HL-60 (cell line): ENCODE measurements around the gene SHROOM3.

Experiments used
- DNase-seq, 2 experiments: peaks; one replicate each; pipeline ENCODE4 v3.0.0-alpha.2; 2010 to 2020; ENCODE audit warnings: low read depth in 1 of 2, low spot score in 1 of 2
- H3K27ac ChIP-seq: fragments of 250-450 bp; sonication (Bioruptor Pico); replicated peaks from 2 replicates; pipeline ENCODE4 v1.5.1; 2020; ENCODE audit warnings: mild to moderate bottlenecking, moderate library complexity
- H3K27me3 ChIP-seq: fragments of 250-450 bp; sonication (Bioruptor Pico); 2 replicates; pipeline ENCODE4 v1.5.1; 2021; ENCODE audit warnings: mild to moderate bottlenecking, moderate library complexity; ENCODE audit not compliant: insufficient read depth, poor library complexity, severe bottlenecking
- H3K4me3 ChIP-seq: replicated peaks from 2 replicates; pipeline ENCODE4 v1.5.1; 2011; ENCODE audit warnings: mild to moderate bottlenecking, control low read depth, low read length; ENCODE audit not compliant: insufficient read depth
- GABPA ChIP-seq: IDR thresholded peaks from 2 replicates; pipeline ENCODE4 v1.6.1; 2012; ENCODE audit warnings: low read depth
- POLR2AphosphoS5 ChIP-seq: IDR thresholded peaks from 2 replicates; pipeline ENCODE4 v1.6.1; 2012; ENCODE audit warnings: low read depth
- SPI1 ChIP-seq: IDR thresholded peaks from 2 replicates; pipeline ENCODE4 v1.6.1; 2012; ENCODE audit warnings: low read depth, mild to moderate bottlenecking, borderline replicate concordance
- TF ChIP-seq, protein P1 (sequence below): IDR thresholded peaks from 2 replicates; pipeline ENCODE4 v1.6.1; 2012; ENCODE audit warnings: low read depth; ENCODE audit not compliant: insufficient replicate concordance
- TF ChIP-seq, protein P2 (sequence below): IDR thresholded peaks from one replicate; pipeline ENCODE4 v1.5.1; 2011; ENCODE audit warnings: low read length, control low read depth, inconsistent platforms; ENCODE audit not compliant: insufficient read depth

The SHROOM3 gene

DNA sequence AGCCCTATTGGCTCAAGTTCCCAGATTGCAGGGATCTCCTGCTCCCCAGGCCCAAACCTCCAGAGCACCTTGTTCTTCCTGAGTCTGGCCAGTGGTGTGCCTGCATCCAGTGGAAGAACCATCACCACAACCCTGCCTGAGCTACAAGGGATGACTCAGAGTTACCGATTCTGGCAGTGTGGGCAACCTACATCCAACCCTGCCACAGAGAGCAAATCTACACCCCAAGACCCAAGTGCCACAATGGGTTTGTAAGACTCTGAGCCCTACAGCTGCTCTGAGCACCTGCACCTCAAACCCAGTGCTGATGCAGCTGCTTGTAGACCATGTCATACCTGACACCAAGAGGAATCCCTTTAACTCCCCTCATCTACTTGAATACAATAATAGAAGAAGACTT, 352.9 kb downstream of the SHROOM3 start:
- H3K4me3 ChIP-seq, result no peak overlapping the region
- no peak overlapping the region for H3K27ac ChIP-seq
- H3K27me3 ChIP-seq, result no peaks in the 10 kb centered on the region
- TF ChIP-seq, protein P1, sequence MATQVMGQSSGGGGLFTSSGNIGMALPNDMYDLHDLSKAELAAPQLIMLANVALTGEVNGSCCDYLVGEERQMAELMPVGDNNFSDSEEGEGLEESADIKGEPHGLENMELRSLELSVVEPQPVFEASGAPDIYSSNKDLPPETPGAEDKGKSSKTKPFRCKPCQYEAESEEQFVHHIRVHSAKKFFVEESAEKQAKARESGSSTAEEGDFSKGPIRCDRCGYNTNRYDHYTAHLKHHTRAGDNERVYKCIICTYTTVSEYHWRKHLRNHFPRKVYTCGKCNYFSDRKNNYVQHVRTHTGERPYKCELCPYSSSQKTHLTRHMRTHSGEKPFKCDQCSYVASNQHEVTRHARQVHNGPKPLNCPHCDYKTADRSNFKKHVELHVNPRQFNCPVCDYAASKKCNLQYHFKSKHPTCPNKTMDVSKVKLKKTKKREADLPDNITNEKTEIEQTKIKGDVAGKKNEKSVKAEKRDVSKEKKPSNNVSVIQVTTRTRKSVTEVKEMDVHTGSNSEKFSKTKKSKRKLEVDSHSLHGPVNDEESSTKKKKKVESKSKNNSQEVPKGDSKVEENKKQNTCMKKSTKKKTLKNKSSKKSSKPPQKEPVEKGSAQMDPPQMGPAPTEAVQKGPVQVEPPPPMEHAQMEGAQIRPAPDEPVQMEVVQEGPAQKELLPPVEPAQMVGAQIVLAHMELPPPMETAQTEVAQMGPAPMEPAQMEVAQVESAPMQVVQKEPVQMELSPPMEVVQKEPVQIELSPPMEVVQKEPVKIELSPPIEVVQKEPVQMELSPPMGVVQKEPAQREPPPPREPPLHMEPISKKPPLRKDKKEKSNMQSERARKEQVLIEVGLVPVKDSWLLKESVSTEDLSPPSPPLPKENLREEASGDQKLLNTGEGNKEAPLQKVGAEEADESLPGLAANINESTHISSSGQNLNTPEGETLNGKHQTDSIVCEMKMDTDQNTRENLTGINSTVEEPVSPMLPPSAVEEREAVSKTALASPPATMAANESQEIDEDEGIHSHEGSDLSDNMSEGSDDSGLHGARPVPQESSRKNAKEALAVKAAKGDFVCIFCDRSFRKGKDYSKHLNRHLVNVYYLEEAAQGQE, result no peak
- TF ChIP-seq SPI1 (no peak), GABPA (no peak), POLR2AphosphoS5 (no peak)
- TF ChIP-seq, protein P2, sequence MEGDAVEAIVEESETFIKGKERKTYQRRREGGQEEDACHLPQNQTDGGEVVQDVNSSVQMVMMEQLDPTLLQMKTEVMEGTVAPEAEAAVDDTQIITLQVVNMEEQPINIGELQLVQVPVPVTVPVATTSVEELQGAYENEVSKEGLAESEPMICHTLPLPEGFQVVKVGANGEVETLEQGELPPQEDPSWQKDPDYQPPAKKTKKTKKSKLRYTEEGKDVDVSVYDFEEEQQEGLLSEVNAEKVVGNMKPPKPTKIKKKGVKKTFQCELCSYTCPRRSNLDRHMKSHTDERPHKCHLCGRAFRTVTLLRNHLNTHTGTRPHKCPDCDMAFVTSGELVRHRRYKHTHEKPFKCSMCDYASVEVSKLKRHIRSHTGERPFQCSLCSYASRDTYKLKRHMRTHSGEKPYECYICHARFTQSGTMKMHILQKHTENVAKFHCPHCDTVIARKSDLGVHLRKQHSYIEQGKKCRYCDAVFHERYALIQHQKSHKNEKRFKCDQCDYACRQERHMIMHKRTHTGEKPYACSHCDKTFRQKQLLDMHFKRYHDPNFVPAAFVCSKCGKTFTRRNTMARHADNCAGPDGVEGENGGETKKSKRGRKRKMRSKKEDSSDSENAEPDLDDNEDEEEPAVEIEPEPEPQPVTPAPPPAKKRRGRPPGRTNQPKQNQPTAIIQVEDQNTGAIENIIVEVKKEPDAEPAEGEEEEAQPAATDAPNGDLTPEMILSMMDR, result no peak
- DNase-seq, result no peak

DNA sequence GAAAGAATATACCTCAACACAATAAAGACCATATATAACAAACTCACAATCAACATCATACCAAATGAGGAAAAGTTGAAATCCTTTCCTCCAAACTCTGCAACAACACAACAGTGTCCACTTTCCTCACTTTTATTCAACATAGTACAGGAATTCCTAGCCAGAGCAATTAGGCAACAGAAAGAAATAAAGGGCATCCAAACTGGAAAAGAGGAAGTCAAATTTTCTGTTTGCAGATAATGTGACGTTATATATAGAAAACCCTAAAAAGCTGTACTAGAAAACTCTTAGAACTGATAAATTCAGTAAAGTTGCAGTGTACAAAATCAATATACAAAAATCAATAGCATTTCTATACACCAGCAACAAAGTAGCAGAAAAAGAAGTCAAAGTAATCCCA, 355.3 kb downstream of the SHROOM3 start:
- Histone ChIP-seq H3K27me3 (no peaks in the 10 kb centered on the region), H3K4me3 (no peak overlapping the region), H3K27ac (no peak overlapping the region)
- no peak for DNase-seq
- TF ChIP-seq SPI1 (peak; percentile 79), POLR2AphosphoS5 (no peak)

DNA sequence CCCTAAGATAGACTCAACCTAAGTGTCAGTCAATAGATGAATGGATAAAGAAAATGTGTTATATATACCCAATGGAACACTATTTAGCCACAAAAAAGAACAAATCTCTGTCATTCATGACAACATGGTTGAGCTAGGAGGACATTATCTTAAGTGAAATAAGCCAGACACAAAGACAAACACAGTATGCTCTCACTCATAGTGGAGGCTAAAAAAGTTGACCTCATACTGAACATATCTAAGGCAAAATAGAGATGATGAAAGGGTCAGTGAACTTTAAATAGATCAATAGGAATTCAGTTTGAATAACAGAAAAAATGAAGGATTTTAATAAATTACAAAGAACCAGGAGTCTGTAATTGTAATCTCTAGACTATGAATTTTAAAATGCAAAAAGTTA, 356.4 kb downstream of the SHROOM3 start:
- H3K4me3 ChIP-seq, result no peak overlapping the region
- TF ChIP-seq, protein P2, result no peak
- TF ChIP-seq, protein P1, result no peak
- TF ChIP-seq GABPA, result no peak
- TF ChIP-seq SPI1, result no peak
- TF ChIP-seq POLR2AphosphoS5, result no peak
- DNase-seq, result no peak
- H3K27me3 ChIP-seq, result no peaks in the 10 kb centered on the region
- no peak overlapping the region for H3K27ac ChIP-seq

DNA sequence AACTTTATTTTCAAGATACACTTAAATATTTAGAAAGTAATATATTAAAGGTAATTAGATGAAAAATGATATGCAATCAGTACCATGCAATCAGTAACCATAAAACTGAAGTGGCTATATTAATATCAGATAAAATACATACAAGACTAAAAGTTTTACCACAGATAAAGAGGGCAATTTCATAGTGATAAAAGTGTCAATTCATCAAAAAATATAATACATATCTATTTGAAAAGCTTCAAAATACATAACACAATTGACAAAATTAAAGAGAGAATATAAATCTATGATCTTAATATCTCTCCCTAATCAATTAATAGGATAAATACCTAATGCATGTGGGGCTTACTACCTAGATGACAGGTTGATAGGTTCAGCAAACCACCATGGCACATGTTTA, 357.4 kb downstream of the SHROOM3 start:
- Histone ChIP-seq H3K4me3 (no peak overlapping the region), H3K27ac (no peak overlapping the region), H3K27me3 (no peaks in the 10 kb centered on the region)
- TF ChIP-seq POLR2AphosphoS5 (no peak), SPI1 (no peak), GABPA (no peak)
- TF ChIP-seq, protein P2, result no peak
- TF ChIP-seq, protein P1, result no peak
- no peak for DNase-seq
